HG02943 (cell line): ENCODE measurements around the gene TMIGD1.

Experiments
- ATAC-seq: cut with Tn5 transposase; IDR thresholded peaks from one replicate; pipeline ENCODE4 v1.9.1; 2021; ENCODE audit warnings: mild to moderate bottlenecking, low read depth, moderate library complexity; ENCODE audit not compliant: unreplicated experiment

TMIGD1 gene

GRCh38 chr17:30336369-30337171 lies 2.7 kb upstream of the TMIGD1 start:
- ATAC-seq = no peak

GRCh38 chr17:30334421-30334820 lies 564 bp upstream of the TMIGD1 start:
- no peak for ATAC-seq

GRCh38 chr17:30332057-30332542 lies 1.8 kb downstream of the TMIGD1 start:
- no peak for ATAC-seq

GRCh38 chr17:30326809-30327208 lies 7.0 kb downstream of the TMIGD1 start:
- no peak for ATAC-seq

- no peak for ATAC-seq
Observed at GRCh38 chr17:30324723-30325122, 9.1 kb downstream of the TMIGD1 start.

- ATAC-seq = no peak
Observed at GRCh38 chr17:30323895-30324319, 9.9 kb downstream of the TMIGD1 start.

GRCh38 chr17:30323262-30323894 lies 10.5 kb downstream of the TMIGD1 start:
- ATAC-seq = no peak

GRCh38 chr17:30321314-30321713 lies 12.5 kb downstream of the TMIGD1 start:
- no peak for ATAC-seq

- ATAC-seq = no peak
Observed at GRCh38 chr17:30318155-30318554, 15.7 kb downstream of the TMIGD1 start.

- ATAC-seq = no peak
Observed at GRCh38 chr17:30316736-30317135, 17.1 kb downstream of the TMIGD1 start.

- ATAC-seq = no peak
Observed at GRCh38 chr17:30315106-30315505, 18.8 kb downstream of the TMIGD1 start.

- ATAC-seq = no peak
Observed at GRCh38 chr17:30314474-30314873, 19.4 kb downstream of the TMIGD1 start.

GRCh38 chr17:30312226-30312625 lies 21.6 kb downstream of the TMIGD1 start:
- ATAC-seq = no peak

- no peak for ATAC-seq
Observed at GRCh38 chr17:30310562-30310961, 23.3 kb downstream of the TMIGD1 start.

- ATAC-seq = no peak
Observed at GRCh38 chr17:30309591-30309990, 24.3 kb downstream of the TMIGD1 start.

- no peak for ATAC-seq
Observed at GRCh38 chr17:30308406-30308805, 25.5 kb downstream of the TMIGD1 start.

- ATAC-seq = no peak
Observed at GRCh38 chr17:30304778-30305177, 29.1 kb downstream of the TMIGD1 start.

- ATAC-seq = no peak
Observed at GRCh38 chr17:30302241-30302640, 31.6 kb downstream of the TMIGD1 start.

GRCh38 chr17:30300818-30301217 lies 33.0 kb downstream of the TMIGD1 start:
- ATAC-seq = no peak

- no peak for ATAC-seq
Observed at GRCh38 chr17:30299000-30299399, 34.9 kb downstream of the TMIGD1 start.

GRCh38 chr17:30297715-30298114 lies 36.1 kb downstream of the TMIGD1 start:
- no peak for ATAC-seq
